Inferior parietal cortex (tissue), 1 donor: Measurements from ENCODE around the gene WWC1.
"Not testable (repeated sequence)": the region's sequence is repeated elsewhere in the genome, so short reads cannot be mapped to it uniquely, and the experiment has no call there.

Experiments
- DNase-seq: peaks from one replicate; pipeline ENCODE4 v3.0.0-alpha.2; 2016; ENCODE audit errors: extremely low spot score

Gene WWC1

DNA sequence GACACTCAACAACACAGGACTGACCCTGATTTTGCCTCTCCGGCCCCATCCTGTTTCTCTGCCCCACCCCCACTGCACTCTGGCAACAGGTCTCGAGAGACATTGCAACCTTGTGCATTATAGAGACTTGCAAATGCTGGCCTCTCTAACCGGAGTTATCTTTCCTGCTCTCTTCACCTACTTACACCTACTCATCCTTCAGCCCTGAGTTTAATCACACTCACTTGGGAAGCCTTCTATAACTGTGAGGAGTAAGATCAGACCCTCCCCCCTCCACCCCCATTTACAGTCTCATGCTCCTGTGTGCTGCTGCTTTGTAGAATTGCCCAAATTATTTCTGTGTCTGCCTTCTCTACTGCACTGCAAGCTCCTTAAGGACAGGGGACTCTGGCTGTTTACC lies 42.8 kb downstream of the WWC1 start:
- DNase-seq: no peak

GRCh38 chr5:168334695-168335094 lies 43.2 kb downstream of the WWC1 start:
- DNase-seq: no peak

DNA sequence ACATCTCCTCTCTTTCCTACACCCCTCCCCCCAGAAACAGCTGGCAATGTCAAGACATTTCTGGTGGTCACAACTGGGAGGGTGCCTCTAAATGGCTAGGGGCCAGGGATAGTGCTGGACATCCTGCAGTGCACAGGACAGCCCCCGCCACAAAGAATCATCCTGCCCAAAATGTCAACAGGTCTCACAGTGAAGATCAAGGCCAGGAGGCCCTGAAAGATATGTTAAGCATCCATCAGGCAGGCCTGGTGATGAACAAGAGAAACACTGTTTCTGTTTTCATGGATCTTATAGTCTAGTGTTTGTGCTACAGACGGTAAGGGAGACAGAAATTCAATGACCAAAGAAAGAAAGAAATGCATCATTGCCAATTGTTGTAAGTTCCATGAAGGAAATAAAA lies 45.9 kb downstream of the WWC1 start:
- no peak for DNase-seq

- no peak for DNase-seq
Measured at GRCh38 chr5:168339109-168339771, 47.8 kb downstream of the WWC1 start.

DNA sequence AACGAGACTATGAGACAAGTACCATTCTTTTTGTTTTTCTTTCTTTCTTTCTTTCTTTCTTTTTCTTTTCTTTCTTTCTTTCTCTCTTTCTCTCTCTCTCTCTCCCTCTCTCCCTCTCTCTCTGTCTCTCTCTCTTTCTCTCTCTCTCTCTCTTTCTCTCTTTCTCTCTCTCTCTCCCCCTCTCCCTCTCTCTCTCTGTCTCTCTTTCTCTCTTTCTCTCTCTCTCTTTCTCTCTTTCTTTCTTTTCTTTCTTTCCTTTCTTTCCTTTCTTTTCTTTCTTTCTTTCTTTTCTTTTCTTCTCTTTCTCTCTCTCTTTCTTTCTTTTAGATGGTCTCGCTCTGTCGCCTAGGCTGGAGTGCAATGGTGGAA lies 48.3 kb downstream of the WWC1 start:
- not testable (repeated sequence) for DNase-seq

- DNase-seq: no peak
Measured at GRCh38 chr5:168340487-168340886, 49.0 kb downstream of the WWC1 start.

GRCh38 chr5:168341178-168341577 lies 49.7 kb downstream of the WWC1 start:
- DNase-seq: no peak

- DNase-seq: no peak
Measured at GRCh38 chr5:168342151-168342825, 50.8 kb downstream of the WWC1 start.

- DNase-seq: no peak
Measured at GRCh38 chr5:168342985-168343384, 51.5 kb downstream of the WWC1 start.

GRCh38 chr5:168346417-168346816 lies 55.0 kb downstream of the WWC1 start:
- no peak for DNase-seq

- no peak for DNase-seq
Measured at GRCh38 chr5:168347368-168348083, 56.1 kb downstream of the WWC1 start.

GRCh38 chr5:168348084-168348414 lies 56.6 kb downstream of the WWC1 start:
- no peak for DNase-seq

DNA sequence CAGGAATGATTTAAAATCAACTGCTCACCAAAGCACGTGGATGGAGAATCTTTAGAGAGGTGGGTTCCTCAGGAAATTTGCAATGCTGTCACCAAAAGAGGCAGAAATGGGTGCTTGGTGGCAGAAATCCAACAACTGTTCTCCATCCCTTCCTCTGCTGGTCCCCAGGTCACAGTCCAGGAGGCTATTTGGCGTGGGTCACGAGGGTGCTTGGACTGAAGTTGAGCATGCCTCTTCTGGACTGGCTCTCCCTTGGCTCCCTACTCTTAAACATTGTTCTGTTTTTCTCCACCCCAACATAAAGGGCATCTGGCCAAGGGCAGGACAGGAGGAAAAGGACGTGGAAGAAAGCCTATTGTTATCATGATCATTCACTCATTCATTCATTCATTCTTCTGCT lies 58.9 kb downstream of the WWC1 start:
- DNase-seq: no peak

DNA sequence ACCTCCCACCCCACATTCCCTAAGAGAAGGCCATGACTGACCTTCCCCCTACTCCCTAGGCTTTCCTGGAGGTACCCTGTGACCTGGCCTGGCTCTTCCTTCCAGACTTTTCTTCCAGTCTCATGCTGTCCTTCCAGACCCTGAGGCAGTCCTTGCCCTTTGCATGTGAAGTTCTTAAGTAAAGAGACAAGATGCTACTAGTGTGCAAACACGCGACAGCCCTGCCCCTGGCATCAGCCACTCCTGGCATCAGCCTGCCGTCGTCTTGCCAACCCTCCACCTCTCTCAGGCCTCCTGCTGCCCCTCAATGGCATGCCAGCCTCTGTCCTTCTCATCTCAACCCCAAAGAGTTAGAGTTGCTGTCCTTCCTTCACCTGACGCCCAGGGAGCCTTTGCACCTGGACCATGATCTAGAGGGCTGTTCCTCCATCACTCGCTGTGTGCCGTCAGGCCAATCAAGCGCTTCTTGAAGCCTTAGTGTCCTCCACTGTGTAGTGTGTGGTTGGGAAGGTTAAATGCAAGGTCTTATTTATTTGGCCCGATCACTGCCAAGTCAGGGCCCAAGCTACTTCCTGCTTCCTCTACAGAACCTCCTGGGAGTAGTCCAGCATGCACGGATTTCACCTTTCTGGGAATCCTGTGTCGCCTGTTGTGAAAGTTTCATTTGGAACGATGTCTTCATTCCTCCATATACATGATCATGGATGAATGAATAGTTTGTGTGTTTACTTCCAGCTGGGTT lies 61.9 kb downstream of the WWC1 start:
- no peak for DNase-seq

GRCh38 chr5:168354397-168354796 lies 63.0 kb downstream of the WWC1 start:
- no peak for DNase-seq

GRCh38 chr5:168356171-168356570 lies 64.7 kb downstream of the WWC1 start:
- DNase-seq: no peak

- DNase-seq: no peak
Measured at GRCh38 chr5:168356592-168356991, 65.1 kb downstream of the WWC1 start.

DNA sequence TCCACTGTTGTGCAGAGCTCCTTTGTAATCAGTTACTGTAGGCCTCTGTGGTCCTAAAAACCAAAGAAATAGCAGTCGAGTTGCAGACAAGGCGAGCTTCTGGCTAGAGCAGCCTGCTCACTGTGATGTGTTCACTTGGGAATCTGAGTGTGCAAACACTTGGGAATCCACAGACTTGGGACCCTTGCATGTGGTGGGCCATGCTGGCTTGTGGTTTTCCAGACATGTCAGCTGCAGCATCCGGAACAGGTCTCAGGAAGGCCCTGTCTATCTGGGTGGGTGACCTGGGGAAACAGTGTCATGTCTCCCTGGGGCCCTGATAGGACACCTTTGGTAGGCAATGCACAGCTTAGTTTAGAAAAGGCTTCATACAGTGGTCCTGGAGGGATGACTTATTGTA lies 66.4 kb downstream of the WWC1 start:
- DNase-seq: no peak

DNA sequence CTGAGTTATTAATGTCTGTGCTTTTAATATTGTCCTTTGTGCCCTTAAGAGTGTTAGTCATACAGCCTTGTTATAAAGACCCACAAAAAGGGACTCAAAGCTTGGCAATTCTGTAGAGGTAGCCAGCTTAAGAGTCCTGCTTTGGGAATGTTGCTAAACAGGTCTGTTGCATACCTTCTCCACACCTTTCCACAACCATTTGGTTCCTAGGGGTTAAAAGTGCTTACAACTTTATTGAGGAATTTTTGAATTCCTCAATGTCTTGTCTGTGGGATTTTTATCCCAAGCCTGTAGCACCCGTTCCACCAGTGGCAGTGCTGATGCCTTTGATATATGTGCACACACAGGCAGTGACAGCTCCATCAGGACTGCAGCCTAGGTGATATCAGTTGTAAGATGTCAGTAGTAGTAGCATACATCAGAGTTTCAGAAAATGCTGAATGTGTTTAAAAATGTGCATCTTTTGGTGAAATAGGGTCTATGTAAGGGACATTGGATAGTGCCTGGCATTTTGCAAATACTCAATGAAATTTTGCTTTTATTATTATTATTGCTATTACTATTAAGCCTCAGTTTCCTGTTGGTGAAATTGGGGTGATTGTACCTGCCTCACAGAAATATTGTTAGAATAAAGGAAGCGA lies 68.5 kb downstream of the WWC1 start:
- no peak for DNase-seq

- no peak for DNase-seq
Measured at GRCh38 chr5:168360521-168361285, 69.3 kb downstream of the WWC1 start.
